H1 (cell line): Measurements from ENCODE around the gene TEX29. TPM values are rescaled to one million over a fixed set of nuclear protein-coding genes. Genes with fewer than 3 reads are reported as not detected.

ENCODE experiments used
- ASH2L ChIP-seq: fragments of 200-600, 300-600 bp; sonication (generic); IDR thresholded peaks from one replicate; pipeline ENCODE4 v1.7.1; 2017; ENCODE audit warnings: low read length
- CBX8 ChIP-seq: fragments of 300-800, 300-1000 bp; sonication (generic); IDR thresholded peaks from 2 replicates; pipeline ENCODE4 v1.7.1; 2016; ENCODE audit warnings: low read depth, low read length, borderline replicate concordance
- CEBPB ChIP-seq: IDR thresholded peaks from 2 replicates; pipeline ENCODE4 v1.6.1; 2012; ENCODE audit warnings: low read depth, low read length
- JUND ChIP-seq: IDR thresholded peaks from 2 replicates; pipeline ENCODE4 v1.6.1; 2011; ENCODE audit warnings: mild to moderate bottlenecking, improper control_type of control experiment, low read length
- KDM5A ChIP-seq: fragments of 200-600 bp; IDR thresholded peaks from 2 replicates; pipeline ENCODE4 v1.7.1; 2012; ENCODE audit warnings: mild to moderate bottlenecking, low read length, inconsistent platforms, mixed read lengths
- POLR2A ChIP-seq, 2 experiments: IDR thresholded peaks; 1 replicate in 1 of 2; 2 replicates in 1 of 2; pipeline ENCODE4 v1.6.1; 2011; ENCODE audit warnings: low read depth in 2 of 2, low read length in 2 of 2, mild to moderate bottlenecking in 2 of 2; ENCODE audit errors: control extremely low read depth in 1 of 2
- RNF2 ChIP-seq: fragments of 200-900, 300-1000 bp; sonication (generic); IDR thresholded peaks from 2 replicates; pipeline ENCODE4 v1.7.1; 2016; ENCODE audit warnings: borderline replicate concordance, low read depth, mild to moderate bottlenecking, antibody characterized with exemption, low read length; ENCODE audit not compliant: poor library complexity, severe bottlenecking; ENCODE audit errors: missing control alignments
- SP2 ChIP-seq: IDR thresholded peaks from 2 replicates; pipeline ENCODE4 v1.6.1; 2012; ENCODE audit warnings: mild to moderate bottlenecking, low read length, inconsistent platforms
- TAF1 ChIP-seq: IDR thresholded peaks from 2 replicates; pipeline ENCODE4 v1.6.1; 2011; ENCODE audit warnings: mild to moderate bottlenecking, low read depth, low read length
- TBP ChIP-seq: IDR thresholded peaks from 2 replicates; pipeline ENCODE4 v1.6.1; 2011; ENCODE audit warnings: low read depth, low read length, improper control_type of control experiment
- YY1 ChIP-seq: IDR thresholded peaks from 2 replicates; pipeline ENCODE4 v1.6.1; 2011; ENCODE audit warnings: low read depth, mild to moderate bottlenecking, low read length
- polyA plus RNA-seq, 7 experiments: library from polyadenylated mRNA; depleted of rRNA in 3 of 7; stranded (reverse) in 5 of 7; unstranded in 2 of 7; fragments of >200 nt in 5 of 7; fragments of 200-250 nt in 2 of 7; gene quantifications; 1 replicate in 5 of 7; 2 replicates in 1 of 7; 4 replicates in 1 of 7; pipeline versions ENCODE4 v1.2.1 to v1.2.3, GENCODE V29; 2011 to 2013; ENCODE audit warnings: missing spikeins in 2 of 7, mixed read lengths in 2 of 7
- total RNA-seq: library from RNA; stranded (reverse); fragmentation: NEBNext Ultra II Directional; extraction: Animal tissue kit (Norgen Biotek cat#: 25700); gene quantifications from 2 replicates; pipeline ENCODE4 v1.2.1, GENCODE V29; 2021
- TF ChIP-seq, protein P1 (sequence below): fragments of 300-600 bp; sonication (generic); IDR thresholded peaks from 2 replicates; pipeline ENCODE4 v1.7.1; 2012; ENCODE audit warnings: low read length, moderate library complexity, mild to moderate bottlenecking, inconsistent platforms; ENCODE audit not compliant: insufficient replicate concordance

TEX29 gene
- total and polyA plus RNA-seq, 2 of the 8 experiments (the other 6 are each of a cell fraction or from before 2014, with no cell fraction given): 0.08 TPM; not detected in 1

DNA sequence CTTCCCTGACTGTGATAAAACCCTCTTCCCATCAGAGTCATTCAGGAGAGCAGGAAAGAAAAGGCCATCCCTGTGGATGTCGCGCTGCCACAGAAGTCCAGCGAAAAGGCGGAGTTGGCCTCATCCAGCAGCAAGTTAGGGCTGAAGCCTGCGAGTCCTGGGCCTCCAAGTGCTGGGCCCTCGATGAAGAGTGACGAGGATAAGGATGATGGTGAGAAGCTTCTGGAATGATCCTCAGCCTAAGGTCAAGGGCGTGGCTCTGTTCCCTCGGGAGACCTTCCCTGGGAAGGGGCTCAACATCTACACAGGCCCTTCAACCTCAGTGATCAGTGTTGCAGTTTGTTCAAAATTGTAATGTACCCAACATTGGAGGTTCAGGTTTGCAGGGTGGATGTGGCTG is 22.3 kb downstream of the TEX29 start (continued):
- TF ChIP-seq, protein P1, sequence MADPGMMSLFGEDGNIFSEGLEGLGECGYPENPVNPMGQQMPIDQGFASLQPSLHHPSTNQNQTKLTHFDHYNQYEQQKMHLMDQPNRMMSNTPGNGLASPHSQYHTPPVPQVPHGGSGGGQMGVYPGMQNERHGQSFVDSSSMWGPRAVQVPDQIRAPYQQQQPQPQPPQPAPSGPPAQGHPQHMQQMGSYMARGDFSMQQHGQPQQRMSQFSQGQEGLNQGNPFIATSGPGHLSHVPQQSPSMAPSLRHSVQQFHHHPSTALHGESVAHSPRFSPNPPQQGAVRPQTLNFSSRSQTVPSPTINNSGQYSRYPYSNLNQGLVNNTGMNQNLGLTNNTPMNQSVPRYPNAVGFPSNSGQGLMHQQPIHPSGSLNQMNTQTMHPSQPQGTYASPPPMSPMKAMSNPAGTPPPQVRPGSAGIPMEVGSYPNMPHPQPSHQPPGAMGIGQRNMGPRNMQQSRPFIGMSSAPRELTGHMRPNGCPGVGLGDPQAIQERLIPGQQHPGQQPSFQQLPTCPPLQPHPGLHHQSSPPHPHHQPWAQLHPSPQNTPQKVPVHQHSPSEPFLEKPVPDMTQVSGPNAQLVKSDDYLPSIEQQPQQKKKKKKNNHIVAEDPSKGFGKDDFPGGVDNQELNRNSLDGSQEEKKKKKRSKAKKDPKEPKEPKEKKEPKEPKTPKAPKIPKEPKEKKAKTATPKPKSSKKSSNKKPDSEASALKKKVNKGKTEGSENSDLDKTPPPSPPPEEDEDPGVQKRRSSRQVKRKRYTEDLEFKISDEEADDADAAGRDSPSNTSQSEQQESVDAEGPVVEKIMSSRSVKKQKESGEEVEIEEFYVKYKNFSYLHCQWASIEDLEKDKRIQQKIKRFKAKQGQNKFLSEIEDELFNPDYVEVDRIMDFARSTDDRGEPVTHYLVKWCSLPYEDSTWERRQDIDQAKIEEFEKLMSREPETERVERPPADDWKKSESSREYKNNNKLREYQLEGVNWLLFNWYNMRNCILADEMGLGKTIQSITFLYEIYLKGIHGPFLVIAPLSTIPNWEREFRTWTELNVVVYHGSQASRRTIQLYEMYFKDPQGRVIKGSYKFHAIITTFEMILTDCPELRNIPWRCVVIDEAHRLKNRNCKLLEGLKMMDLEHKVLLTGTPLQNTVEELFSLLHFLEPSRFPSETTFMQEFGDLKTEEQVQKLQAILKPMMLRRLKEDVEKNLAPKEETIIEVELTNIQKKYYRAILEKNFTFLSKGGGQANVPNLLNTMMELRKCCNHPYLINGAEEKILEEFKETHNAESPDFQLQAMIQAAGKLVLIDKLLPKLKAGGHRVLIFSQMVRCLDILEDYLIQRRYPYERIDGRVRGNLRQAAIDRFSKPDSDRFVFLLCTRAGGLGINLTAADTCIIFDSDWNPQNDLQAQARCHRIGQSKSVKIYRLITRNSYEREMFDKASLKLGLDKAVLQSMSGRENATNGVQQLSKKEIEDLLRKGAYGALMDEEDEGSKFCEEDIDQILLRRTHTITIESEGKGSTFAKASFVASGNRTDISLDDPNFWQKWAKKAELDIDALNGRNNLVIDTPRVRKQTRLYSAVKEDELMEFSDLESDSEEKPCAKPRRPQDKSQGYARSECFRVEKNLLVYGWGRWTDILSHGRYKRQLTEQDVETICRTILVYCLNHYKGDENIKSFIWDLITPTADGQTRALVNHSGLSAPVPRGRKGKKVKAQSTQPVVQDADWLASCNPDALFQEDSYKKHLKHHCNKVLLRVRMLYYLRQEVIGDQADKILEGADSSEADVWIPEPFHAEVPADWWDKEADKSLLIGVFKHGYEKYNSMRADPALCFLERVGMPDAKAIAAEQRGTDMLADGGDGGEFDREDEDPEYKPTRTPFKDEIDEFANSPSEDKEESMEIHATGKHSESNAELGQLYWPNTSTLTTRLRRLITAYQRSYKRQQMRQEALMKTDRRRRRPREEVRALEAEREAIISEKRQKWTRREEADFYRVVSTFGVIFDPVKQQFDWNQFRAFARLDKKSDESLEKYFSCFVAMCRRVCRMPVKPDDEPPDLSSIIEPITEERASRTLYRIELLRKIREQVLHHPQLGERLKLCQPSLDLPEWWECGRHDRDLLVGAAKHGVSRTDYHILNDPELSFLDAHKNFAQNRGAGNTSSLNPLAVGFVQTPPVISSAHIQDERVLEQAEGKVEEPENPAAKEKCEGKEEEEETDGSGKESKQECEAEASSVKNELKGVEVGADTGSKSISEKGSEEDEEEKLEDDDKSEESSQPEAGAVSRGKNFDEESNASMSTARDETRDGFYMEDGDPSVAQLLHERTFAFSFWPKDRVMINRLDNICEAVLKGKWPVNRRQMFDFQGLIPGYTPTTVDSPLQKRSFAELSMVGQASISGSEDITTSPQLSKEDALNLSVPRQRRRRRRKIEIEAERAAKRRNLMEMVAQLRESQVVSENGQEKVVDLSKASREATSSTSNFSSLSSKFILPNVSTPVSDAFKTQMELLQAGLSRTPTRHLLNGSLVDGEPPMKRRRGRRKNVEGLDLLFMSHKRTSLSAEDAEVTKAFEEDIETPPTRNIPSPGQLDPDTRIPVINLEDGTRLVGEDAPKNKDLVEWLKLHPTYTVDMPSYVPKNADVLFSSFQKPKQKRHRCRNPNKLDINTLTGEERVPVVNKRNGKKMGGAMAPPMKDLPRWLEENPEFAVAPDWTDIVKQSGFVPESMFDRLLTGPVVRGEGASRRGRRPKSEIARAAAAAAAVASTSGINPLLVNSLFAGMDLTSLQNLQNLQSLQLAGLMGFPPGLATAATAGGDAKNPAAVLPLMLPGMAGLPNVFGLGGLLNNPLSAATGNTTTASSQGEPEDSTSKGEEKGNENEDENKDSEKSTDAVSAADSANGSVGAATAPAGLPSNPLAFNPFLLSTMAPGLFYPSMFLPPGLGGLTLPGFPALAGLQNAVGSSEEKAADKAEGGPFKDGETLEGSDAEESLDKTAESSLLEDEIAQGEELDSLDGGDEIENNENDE: no peak
- TF ChIP-seq YY1 (no peak), JUND (no peak), RNF2 (no peak), CBX8 (no peak), ASH2L (no peak), POLR2A (IDR thresholded peaks at IDR 0.05; ENCODE audit: control extremely low read depth in 1 of 2, low read depth in 2 of 2, low read length in 2 of 2) (no peak), KDM5A (no peak), SP2 (no peak), TBP (no peak), CEBPB (no peak), TAF1 (no peak)
- TF ChIP-seq, all 59 proteins: peak for 0
